Ovary (tissue), 3 donors: Measurements from ENCODE around the gene CSK.

Source experiments
- POLR2A ChIP-seq: fragments of 450-650 bp; IDR thresholded peaks from one replicate; pipeline ENCODE4 v1.6.1; 2017; ENCODE audit warnings: antibody characterized with exemption, mild to moderate bottlenecking, moderate library complexity
- TF ChIP-seq, protein P1 (sequence below), 3 donors: fragments of 450-650 bp in 2 of 3; fragments of 200-600 bp in 1 of 3; IDR thresholded peaks; one replicate each; pipeline versions ENCODE4 v1.5.1 to v1.8.0; 2016 to 2022; ENCODE audit warnings: antibody characterized with exemption in 3 of 3, mild to moderate bottlenecking in 1 of 3
- donor health status: DM: no; HTN: no; CAD: no.

DNA sequence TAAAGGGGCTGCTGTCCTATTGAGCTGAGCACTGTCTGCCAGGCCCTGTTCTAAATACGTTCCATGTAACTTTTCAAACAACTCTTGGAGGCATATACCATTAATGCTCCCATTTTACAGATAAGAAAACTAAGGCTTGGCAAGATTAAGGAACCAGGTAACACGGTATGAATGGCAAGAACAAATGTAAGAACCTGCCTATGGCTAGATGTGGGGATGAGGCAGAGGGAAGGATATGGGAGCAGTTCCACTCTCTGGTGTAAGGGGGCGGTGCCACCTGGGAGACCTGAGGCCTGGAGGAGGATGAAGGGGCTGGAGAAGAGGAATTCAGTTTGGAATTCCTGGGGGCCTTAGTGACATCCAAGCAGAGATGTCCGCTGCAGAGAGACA is 27.0 kb downstream of the CSK start:
- no peak for TF ChIP-seq POLR2A
- TF ChIP-seq, protein P1, sequence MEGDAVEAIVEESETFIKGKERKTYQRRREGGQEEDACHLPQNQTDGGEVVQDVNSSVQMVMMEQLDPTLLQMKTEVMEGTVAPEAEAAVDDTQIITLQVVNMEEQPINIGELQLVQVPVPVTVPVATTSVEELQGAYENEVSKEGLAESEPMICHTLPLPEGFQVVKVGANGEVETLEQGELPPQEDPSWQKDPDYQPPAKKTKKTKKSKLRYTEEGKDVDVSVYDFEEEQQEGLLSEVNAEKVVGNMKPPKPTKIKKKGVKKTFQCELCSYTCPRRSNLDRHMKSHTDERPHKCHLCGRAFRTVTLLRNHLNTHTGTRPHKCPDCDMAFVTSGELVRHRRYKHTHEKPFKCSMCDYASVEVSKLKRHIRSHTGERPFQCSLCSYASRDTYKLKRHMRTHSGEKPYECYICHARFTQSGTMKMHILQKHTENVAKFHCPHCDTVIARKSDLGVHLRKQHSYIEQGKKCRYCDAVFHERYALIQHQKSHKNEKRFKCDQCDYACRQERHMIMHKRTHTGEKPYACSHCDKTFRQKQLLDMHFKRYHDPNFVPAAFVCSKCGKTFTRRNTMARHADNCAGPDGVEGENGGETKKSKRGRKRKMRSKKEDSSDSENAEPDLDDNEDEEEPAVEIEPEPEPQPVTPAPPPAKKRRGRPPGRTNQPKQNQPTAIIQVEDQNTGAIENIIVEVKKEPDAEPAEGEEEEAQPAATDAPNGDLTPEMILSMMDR (IDR thresholded peaks at IDR 0.05) = no peak
